Activated CD4-positive, CD25-positive, alpha-beta regulatory T cell treated with anti-CD3 and anti-CD28 coated beads, Interleukin-2, amount 50 U/mL, for 16 hours (primary cell): ENCODE measurements around the gene LIN28A.
"Not testable (repeated sequence)": the region's sequence is repeated elsewhere in the genome, so short reads cannot be mapped to it uniquely, and the experiment has no call there.

ENCODE experiments used
- DNase-seq: peaks from one replicate; pipeline ENCODE4 v3.0.0-alpha.2; 2020; ENCODE audit warnings: low read depth, low spot score

LIN28A gene

GRCh38 chr1:26410706-26411623 is at the start of gene LIN28A:
TSS of gene LIN28A (plus strand) at chr1:26410817. CDS start at chr1:26410892, 75 bp downstream.
- no peak for DNase-seq

- DNase-seq, result no peak
These were observed 49.0 kb upstream of the LIN28A start for GRCh38 chr1:26361605-26362122.

DNA sequence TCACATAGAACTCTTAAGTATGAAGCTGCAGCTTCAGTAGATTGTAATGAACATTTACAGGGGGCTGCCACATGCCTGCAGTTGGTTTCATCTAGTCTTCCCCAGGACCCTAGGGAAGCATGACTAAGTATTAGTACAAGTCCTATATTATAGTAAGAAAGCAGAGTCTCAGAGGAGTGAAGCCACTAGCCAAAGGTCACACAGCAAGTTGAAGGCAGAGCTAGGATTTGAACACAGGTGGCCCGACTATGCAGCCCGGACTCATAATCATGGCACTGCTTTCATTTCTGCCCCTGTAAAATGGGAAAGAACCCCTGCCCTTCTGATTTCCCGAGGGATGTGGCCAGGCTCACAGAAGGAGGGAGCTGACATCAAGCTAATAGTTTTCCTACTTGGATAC is 48.3 kb upstream of the LIN28A start:
- DNase-seq, result no peak

GRCh38 chr1:26363549-26364448 is 46.8 kb upstream of the LIN28A start:
- peak; percentile 77 for DNase-seq

- no peak for DNase-seq
These were observed 45.7 kb upstream of the LIN28A start for GRCh38 chr1:26364956-26365355.

GRCh38 chr1:26367441-26367840 is 43.2 kb upstream of the LIN28A start:
- DNase-seq, result no peak

- DNase-seq, result no peak
These were observed 42.6 kb upstream of the LIN28A start for GRCh38 chr1:26368006-26368405.

- DNase-seq, result no peak
These were observed 42.1 kb upstream of the LIN28A start for GRCh38 chr1:26368486-26368885.

DNA sequence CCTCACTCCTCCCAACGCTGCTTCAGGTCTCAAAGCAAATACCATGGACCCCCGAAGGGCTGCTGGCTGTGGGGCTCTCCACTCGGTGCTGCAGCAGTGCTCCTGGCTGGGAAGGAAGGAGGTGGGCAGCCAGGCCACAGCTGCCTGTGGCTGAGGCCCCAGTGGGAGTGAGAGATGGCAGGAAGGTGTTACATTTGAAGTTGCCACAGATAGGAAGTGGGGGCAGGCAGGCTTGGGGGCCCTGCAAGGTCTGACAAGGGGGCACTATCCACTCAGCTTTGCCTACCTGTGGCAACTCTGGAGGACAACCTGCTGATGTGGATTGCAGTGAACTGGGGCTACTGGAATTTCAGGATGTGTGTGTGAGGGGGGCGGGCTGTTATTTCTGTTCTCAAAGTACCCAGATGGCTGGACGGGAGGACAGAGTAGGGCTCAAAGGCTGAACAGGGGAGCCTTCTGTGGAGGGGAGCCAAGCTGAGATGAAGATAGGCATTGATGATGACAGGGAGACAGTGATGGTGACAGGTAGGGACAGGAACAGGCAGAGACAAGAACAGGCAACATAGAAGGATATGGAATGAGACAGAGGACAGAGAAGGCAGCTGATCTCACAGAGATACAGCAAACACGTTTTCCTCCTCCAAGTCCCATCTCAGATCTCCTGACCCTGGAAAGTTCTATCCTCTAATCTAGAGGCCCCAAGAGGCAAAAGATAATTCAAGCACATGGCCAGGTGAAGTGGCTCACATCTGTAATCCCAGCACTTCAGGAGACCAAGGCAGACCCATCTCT is 39.8 kb upstream of the LIN28A start:
- DNase-seq, result no peak

- DNase-seq, result no peak
These were observed 38.6 kb upstream of the LIN28A start for GRCh38 chr1:26372039-26372438.

- not testable (repeated sequence) for DNase-seq
These were observed 38.0 kb upstream of the LIN28A start, which contains the start of gene ZNF683 for GRCh38 chr1:26372611-26373010. TSS of gene ZNF683 (minus strand) at chr1:26372750. CDS start at chr1:26368571, 4,179 bp downstream.

DNA sequence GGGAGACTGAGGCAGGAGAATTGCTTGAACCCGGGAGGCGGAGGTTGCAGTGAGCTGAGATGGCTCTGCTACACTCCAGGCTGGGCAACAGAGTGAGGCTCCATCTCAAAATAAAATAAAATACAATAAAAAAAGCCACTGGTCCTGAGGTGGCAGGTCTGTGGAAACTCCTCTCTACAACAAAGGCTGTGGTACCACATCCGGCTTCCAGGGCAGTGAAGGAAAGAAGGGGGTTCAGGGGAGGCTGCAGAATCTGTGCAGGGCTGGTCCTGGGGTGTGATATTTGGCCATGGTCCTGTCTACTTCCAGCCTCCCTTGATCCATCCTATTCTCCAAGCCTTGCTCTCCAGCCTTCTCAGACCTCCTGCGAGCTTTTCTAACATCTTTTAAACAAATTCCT is 37.3 kb upstream of the LIN28A start:
- peak; percentile 19 for DNase-seq

DNA sequence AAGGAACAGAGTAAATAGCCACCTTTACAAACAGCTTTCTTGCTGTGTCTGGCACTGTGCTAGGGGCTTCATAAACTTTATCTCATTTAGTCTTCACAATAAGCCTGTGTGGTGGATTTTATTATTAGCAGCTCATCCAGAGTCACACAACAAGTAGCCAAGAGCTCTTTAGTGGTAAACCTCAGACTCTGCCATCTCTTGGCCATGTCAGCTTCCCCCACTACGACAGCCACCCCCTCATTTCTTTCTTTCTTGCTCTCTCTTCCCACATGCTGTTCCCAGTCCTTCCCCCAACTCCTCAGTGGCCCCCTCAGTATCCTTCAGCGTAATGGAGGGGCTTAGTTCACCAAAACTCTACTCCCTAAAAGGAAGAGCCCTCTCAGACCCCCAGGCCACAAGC is 36.8 kb upstream of the LIN28A start:
- no peak for DNase-seq

- not testable (repeated sequence) for DNase-seq
These were observed 36.3 kb upstream of the LIN28A start for GRCh38 chr1:26374361-26374760.

GRCh38 chr1:26375081-26375480 is 35.5 kb upstream of the LIN28A start:
- no peak for DNase-seq

GRCh38 chr1:26376050-26376449 is 34.6 kb upstream of the LIN28A start:
- no peak for DNase-seq

DNA sequence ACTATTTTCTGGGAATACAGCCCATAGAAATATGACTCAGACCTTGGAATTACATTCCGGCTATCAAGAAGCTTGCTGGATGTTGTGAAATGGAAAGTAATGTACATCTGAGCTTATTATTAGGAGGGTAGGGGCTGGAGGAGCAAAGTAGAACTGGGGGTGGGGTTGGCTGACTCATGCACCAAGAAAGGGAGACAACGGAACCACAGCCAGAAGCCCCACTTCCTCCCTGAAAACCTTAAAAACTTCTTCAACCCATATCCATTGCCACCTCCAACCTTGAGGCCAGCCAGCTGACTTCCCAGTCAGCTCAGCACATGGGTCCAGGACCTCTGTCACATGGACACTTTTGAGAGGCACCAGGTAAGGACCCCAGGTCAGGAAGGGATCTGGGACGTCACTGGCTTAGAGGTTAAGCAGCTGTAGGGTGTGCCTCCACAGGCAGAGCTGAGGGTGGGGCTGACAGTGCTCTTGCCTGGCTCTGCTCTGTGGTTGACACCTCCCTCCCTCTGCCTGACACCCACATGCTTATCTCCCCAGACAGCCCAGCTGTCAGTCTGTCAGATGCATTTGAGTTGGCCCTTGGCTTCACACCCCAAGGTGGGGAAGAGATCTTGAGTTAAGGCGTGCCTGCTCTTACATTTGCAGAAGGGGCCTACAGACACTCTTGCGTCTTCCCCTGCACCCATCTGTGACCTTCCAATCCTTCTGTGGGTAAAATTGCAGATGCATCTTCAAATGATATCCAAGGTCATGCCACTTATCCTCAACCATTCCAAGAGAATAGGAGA is 32.3 kb upstream of the LIN28A start:
- peak; percentile 39 for DNase-seq

GRCh38 chr1:26378879-26379251 is 31.8 kb upstream of the LIN28A start:
- DNase-seq, result no peak

DNA sequence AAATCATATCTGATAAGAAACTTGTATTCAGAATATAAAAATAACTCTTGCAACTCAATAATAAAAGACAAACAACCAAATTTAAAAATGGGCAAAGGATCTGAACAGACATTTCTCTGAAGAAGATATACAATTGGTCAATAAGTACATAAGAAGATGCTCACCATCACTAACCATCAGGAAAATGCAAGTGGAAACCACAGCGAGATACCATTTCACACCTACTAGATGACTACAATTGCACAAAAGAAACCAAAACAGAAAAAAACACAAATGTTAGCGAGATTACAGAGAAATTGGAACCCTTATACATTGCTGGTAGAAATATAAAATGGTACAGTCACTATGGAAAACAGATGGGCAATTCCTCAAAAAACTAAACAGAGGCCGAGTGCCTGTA is 26.5 kb upstream of the LIN28A start:
- no peak for DNase-seq

GRCh38 chr1:26385063-26385462 is 25.6 kb upstream of the LIN28A start:
- DNase-seq, result not testable (repeated sequence)
